Measurements from ENCODE around the gene NACAD. TPM values are rescaled to one million over a fixed set of nuclear protein-coding genes. Genes with fewer than 3 reads are reported as not detected.
"Not testable (repeated sequence)": the region's sequence is repeated elsewhere in the genome, so short reads cannot be mapped to it uniquely, and the experiment has no call there.

The NACAD gene
- total and polyA plus RNA-seq, 2 of the 4 experiments (the other 2 are of a cell fraction): 0.54 to 2.2 TPM

GRCh38 chr7:45114257-45114656, 25.5 kb upstream of the NACAD start:
- H3K27ac ChIP-seq (ENCODE audit: insufficient read depth, low read length); H3K56ac ChIP-seq (ENCODE audit: extremely low read depth, insufficient read depth, low read length); H3K9me3 ChIP-seq (ENCODE audit: control insufficient read depth, insufficient read depth, low read length); H3K4me1 ChIP-seq (ENCODE audit: control insufficient read depth, insufficient read depth, low read length); dilution Hi-C loops (cut with HindIII; ENCODE audit: low sequenced_read_pairs, unreplicated experiment); H2BK120ac ChIP-seq (ENCODE audit: low read depth, low read length); CTCF ChIA-PET; H2BK5ac ChIP-seq (ENCODE audit: low read depth, low read length, poor library complexity, severe bottlenecking); H3K23ac ChIP-seq (ENCODE audit: low read depth, low read length); H4K91ac ChIP-seq (ENCODE audit: insufficient read depth, low read depth, low read length); H4K20me1 ChIP-seq (ENCODE audit: insufficient read depth, low read length); H3K36me3 ChIP-seq (ENCODE audit: control insufficient read depth, insufficient read depth, low read length); H3K14ac ChIP-seq (replicated peaks; ENCODE audit: low read depth, low read length); H3K4me3 ChIP-seq (ENCODE audit: insufficient read depth, low read depth, low read length); BruUV-seq (replicated peaks); DNase-seq; ATAC-seq (ENCODE audit: low read depth); H4K8ac ChIP-seq (ENCODE audit: low read depth in 2 of 2, low read length in 2 of 2); POLR2A ChIA-PET (ENCODE audit: unreplicated experiment); H3K4me2 ChIP-seq (ENCODE audit: low read depth, low read length); H2AK5ac ChIP-seq (ENCODE audit: low read depth, low read length); H3K18ac ChIP-seq (ENCODE audit: low read depth, low read length); H2BK20ac ChIP-seq (ENCODE audit: low read depth, low read length); H3K4ac ChIP-seq (ENCODE audit: low read depth, low read length); H3K9ac ChIP-seq (ENCODE audit: low read depth, low read length); H2BK15ac ChIP-seq (ENCODE audit: low read depth, low read length); H2AFZ ChIP-seq (replicated peaks; ENCODE audit: low read length, poor library complexity); H3K9me1 ChIP-seq (ENCODE audit: insufficient read depth, low read length); H2AK9ac ChIP-seq (replicated peaks; ENCODE audit: low read depth, low read length, poor library complexity); in situ Hi-C loops (cut with MboI; ENCODE audit: low sequenced_read_pairs); H4K5ac ChIP-seq (ENCODE audit: low read depth, low read length): not testable (repeated sequence)
- H3K27me3 ChIP-seq (ENCODE audit: control insufficient read depth, insufficient read depth, low read length): peaks cover 17% of the 10 kb centered on the region
- WGBS, 2 experiments (ENCODE audit: extremely low coverage in 2 of 2, insufficient read length in 1 of 2): no CpG with 5 or more reads among the region's 1 CpG
- peaks cover 7 to 17% of the 10 kb centered on the region in 2 experiments; a peak in 2 of 4 replicates for H3K79me1 ChIP-seq (ENCODE audit: low read depth in 1 of 2, low read length in 2 of 2)
- intact Hi-C loops (cut with micrococcal nuclease): loop anchor here (5.0 kb wide), 1 partner anchor 232 kb away; no protein-coding TSS in a partner anchor
